ENCODE measurements around the gene RIOX2.

The RIOX2 gene

DNA sequence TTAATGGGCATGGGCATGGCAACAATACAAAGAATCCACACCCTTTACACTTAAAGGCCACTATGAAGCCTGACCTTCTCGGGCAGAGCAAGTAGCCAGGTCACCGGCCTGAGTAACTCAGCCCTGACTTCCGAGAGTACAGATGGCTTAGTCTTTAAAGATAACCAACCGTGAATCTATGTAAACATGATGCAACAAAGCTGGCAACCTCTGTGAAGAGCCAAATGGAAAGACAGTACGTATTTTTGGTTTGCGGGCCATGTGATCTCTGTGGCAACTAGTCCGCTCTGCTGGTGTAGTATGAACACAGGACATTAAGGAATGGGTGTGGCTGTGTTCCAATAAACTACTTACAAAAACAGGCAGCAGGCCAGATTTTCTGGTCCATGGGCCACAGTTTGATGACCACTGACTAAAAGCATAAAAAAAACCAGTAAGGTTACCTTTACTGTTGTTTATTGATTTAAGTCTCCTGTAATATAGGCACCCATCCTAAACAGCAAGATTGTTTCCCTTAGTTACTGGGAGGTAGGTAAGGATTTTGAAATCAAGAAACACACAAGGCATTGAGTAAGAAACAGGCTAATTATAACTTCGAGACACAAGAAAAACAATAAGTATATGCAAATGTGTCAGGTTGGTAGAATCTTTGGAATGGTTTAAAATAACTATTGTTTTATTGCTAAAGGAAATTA, 14.5 kb downstream of the RIOX2 start:
- DNase-seq (ENCODE audit: low read depth), result no peak
- TF ChIP-seq, protein P1, sequence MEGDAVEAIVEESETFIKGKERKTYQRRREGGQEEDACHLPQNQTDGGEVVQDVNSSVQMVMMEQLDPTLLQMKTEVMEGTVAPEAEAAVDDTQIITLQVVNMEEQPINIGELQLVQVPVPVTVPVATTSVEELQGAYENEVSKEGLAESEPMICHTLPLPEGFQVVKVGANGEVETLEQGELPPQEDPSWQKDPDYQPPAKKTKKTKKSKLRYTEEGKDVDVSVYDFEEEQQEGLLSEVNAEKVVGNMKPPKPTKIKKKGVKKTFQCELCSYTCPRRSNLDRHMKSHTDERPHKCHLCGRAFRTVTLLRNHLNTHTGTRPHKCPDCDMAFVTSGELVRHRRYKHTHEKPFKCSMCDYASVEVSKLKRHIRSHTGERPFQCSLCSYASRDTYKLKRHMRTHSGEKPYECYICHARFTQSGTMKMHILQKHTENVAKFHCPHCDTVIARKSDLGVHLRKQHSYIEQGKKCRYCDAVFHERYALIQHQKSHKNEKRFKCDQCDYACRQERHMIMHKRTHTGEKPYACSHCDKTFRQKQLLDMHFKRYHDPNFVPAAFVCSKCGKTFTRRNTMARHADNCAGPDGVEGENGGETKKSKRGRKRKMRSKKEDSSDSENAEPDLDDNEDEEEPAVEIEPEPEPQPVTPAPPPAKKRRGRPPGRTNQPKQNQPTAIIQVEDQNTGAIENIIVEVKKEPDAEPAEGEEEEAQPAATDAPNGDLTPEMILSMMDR (IDR thresholded peaks at IDR 0.05; ENCODE audit: low read depth, low read length, missing control alignments), result no peak
- no peak overlapping the region for H3K4me3 ChIP-seq (ENCODE audit: low read depth, low read length)

DNA sequence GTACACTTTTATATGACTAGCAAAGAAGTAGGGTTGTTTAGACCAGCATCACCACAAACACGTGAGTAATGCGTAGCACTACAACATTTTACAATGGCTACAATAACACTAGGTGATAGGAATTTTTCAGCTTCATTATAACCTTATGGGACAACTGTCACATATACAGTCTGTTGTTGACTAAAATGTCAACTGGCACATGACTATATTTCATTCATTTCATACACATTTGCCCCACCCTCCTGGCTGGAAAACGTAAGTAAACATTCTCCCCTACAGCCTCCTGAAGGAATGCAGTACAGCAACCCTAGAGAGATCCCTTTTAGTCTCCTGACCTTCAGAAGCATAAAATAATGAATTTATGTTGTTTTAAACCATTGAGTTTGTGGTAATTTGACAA, 16.2 kb downstream of the RIOX2 start:
- no peak for DNase-seq (ENCODE audit: low read depth)
- TF ChIP-seq, protein P1 (IDR thresholded peaks at IDR 0.05; ENCODE audit: low read depth, low read length, missing control alignments), result no peak
- no peak overlapping the region for H3K4me3 ChIP-seq (ENCODE audit: low read depth, low read length)

DNA sequence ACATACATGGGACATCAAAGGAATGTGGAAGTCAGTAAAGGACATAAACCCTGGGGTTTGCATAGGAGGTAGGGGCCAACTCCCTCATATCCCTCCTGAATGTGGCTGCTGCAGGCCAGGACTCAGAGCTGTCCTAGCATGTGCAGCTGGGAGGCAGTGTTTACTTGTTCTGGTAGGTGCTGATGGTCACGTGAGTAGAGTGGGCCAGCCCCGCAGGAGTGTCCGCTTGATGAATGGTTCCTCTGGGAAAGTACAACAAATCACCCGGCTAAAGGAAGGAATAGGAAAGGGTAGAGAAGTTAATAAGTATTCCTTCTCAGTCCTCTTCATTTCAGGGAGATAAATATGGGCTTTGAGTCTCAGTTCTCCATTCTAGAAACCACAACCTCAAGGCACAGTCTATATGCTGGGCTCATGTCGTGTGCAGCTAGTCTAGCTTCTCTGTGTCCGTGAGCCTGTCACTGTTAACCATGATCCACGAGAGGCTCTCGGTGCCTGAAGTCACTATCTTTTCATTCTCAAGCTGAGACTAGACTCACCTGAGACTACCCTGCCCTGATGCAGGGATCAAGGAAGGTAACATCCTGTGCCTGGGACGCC, 17.9 kb downstream of the RIOX2 start:
- DNase-seq (ENCODE audit: low read depth), result no peak
- no peak overlapping the region for H3K4me3 ChIP-seq (ENCODE audit: low read depth, low read length)

DNA sequence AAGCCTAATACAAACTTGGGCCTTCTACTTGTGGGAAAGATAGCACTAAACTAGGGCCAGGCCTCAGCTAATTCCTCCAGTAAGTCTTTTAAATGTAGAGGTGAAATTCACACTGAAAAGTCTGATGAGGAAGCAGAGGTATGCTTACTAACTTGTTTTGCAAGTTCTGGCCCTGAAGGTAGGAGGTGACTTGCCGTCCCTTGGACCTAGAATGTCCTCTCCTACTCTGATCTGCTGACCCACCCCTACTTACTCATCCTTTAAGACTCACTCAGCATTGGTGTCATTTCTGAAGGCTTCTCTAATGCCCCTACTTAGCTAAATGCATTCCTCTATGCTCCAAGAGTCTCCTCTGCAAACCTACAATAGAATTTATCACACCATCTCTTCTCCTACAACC, 19.4 kb downstream of the RIOX2 start:
- no peak overlapping the region for H3K4me3 ChIP-seq (ENCODE audit: low read depth, low read length)
- DNase-seq (ENCODE audit: low read depth), result no peak
- TF ChIP-seq, protein P1 (IDR thresholded peaks at IDR 0.05; ENCODE audit: low read depth, low read length, missing control alignments), result no peak

More for the DNA sequence above, 17.9 kb downstream of the RIOX2 start:
- TF ChIP-seq, protein P1 (IDR thresholded peaks at IDR 0.05; ENCODE audit: low read depth, low read length, missing control alignments), result no peak

DNA sequence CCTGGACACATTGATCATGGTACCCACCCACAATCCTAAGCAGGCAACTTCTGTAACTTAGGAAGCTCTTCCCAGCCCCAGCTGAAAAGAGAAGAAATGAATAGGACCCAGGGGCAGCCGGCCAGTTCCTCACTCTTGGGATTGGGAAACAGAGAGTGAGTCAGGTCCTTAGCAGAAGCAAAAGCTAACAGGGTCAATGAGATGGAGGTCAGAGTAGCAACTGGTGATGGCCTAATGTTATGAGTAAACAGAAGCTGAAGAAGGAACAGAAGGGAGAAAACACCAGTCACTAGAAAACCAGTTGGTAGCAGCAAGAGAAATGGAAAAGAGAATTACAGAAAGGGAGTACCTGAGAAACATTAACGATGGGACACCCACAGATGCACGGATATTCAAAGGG, 20.0 kb downstream of the RIOX2 start:
- TF ChIP-seq, protein P1 (IDR thresholded peaks at IDR 0.05; ENCODE audit: low read depth, low read length, missing control alignments), result no peak
- H3K4me3 ChIP-seq (ENCODE audit: low read depth, low read length), result no peak overlapping the region
- no peak for DNase-seq (ENCODE audit: low read depth)

DNA sequence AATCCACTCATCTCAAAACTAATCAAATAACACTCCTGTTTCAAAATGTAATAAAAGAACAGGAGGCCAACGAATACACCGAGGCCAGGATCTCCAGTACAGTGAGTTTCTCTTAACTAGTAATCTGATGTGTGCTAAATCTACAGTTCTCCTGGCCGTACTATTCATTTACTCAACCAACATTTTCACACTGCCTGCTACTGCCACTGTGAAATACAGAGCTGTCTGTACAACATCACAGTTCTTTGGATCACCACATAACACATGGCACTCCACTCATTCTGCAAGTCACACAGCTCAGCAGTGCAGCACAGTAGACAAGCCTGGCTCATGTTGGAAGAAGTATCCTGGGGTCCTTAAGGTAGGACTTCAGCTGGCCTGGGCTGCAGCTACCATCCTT, 21.9 kb downstream of the RIOX2 start:
- TF ChIP-seq, protein P1 (IDR thresholded peaks at IDR 0.05; ENCODE audit: low read depth, low read length, missing control alignments), result no peak
- no peak for DNase-seq (ENCODE audit: low read depth)
- no peak overlapping the region for H3K4me3 ChIP-seq (ENCODE audit: low read depth, low read length)

DNA sequence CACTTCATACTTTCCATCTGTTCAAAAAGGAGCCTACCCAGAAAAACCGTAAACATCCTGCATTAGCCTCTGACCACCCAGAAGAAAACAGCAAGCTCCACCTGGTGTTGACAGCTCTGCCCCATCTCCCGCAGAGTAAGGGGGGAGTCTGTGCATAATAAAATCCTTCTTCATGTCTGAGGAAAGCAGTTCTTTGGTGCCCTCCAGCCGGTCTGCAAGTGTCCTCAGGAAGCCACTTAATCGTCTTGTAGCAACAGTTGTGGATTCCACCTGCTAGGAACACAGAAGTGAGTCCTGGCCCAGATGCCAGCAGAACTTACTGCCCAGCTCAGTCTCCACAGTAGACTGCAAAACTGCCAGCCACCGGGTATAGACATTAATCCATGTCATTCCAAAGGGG, 22.5 kb downstream of the RIOX2 start:
- TF ChIP-seq, protein P1 (IDR thresholded peaks at IDR 0.05; ENCODE audit: low read depth, low read length, missing control alignments), result no peak
- DNase-seq (ENCODE audit: low read depth), result no peak

More for the DNA sequence above, 22.5 kb downstream of the RIOX2 start:
- H3K4me3 ChIP-seq (ENCODE audit: low read depth, low read length), result no peak overlapping the region
